ENCODE measurements around the gene LENEP. TPM values are rescaled to one million over a fixed set of nuclear protein-coding genes. Genes with fewer than 3 reads are reported as not detected.

Gene LENEP
- total RNA-seq, 2 donors from 2014 or later: not detected

DNA sequence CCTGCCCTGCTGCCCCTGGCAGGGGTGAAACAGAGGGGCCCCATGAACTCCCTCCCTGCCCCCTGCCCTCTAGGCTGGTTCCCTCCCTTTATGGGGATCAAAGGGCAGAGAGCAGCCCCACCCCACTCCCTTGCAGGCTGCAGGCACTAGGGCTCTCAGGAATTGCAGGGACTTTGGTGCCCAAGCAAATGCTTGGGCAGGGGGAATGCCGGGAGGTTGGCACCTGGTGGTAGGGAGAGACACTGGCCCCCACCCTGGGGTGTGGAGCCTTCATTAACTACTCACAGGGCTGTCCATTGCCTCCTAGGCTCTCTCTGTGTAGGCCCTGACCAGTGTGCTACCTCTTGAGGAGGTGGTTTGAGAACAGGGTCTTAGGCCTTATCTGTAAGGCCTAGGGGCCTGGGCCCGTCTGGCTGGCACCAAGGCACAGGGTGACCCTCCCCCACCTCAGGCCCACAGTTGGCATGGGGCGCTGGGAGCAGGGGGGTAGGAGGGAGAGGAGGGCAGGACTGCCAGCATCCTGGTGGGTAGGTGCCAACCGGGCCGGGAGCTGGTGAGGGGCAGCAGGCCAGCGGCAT lies 14.0 kb downstream of the LENEP start:
- Histone ChIP-seq H3K27me3 (replicated peaks; ENCODE audit: insufficient read depth) (no peaks in the 10 kb centered on the region), H3K4me3 (peak overlapping the region; percentile 32 to 51), H3K27ac (peak overlapping the region; percentile 100), H3K36me3 (no peaks in the 10 kb centered on the region), H3K4me1 (replicated peaks) (peaks cover 46% of the 10 kb centered on the region), H3K9me3 (no peaks in the 10 kb centered on the region)
- intact Hi-C loops (cut with DNase I): no loop called here
- peak; percentile 69 for DNase-seq (ENCODE audit: low spot score)
- TF ChIP-seq POLR2AphosphoS5 (IDR thresholded peaks at IDR 0.05) (peak; percentile 59), POLR2A (IDR thresholded peaks at IDR 0.05) (no peak)
- TF ChIP-seq, protein P1, sequence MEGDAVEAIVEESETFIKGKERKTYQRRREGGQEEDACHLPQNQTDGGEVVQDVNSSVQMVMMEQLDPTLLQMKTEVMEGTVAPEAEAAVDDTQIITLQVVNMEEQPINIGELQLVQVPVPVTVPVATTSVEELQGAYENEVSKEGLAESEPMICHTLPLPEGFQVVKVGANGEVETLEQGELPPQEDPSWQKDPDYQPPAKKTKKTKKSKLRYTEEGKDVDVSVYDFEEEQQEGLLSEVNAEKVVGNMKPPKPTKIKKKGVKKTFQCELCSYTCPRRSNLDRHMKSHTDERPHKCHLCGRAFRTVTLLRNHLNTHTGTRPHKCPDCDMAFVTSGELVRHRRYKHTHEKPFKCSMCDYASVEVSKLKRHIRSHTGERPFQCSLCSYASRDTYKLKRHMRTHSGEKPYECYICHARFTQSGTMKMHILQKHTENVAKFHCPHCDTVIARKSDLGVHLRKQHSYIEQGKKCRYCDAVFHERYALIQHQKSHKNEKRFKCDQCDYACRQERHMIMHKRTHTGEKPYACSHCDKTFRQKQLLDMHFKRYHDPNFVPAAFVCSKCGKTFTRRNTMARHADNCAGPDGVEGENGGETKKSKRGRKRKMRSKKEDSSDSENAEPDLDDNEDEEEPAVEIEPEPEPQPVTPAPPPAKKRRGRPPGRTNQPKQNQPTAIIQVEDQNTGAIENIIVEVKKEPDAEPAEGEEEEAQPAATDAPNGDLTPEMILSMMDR (IDR thresholded peaks at IDR 0.05): no peak
- WGBS: 41% methylated on average over 4 of the region's 6 CpGs

DNA sequence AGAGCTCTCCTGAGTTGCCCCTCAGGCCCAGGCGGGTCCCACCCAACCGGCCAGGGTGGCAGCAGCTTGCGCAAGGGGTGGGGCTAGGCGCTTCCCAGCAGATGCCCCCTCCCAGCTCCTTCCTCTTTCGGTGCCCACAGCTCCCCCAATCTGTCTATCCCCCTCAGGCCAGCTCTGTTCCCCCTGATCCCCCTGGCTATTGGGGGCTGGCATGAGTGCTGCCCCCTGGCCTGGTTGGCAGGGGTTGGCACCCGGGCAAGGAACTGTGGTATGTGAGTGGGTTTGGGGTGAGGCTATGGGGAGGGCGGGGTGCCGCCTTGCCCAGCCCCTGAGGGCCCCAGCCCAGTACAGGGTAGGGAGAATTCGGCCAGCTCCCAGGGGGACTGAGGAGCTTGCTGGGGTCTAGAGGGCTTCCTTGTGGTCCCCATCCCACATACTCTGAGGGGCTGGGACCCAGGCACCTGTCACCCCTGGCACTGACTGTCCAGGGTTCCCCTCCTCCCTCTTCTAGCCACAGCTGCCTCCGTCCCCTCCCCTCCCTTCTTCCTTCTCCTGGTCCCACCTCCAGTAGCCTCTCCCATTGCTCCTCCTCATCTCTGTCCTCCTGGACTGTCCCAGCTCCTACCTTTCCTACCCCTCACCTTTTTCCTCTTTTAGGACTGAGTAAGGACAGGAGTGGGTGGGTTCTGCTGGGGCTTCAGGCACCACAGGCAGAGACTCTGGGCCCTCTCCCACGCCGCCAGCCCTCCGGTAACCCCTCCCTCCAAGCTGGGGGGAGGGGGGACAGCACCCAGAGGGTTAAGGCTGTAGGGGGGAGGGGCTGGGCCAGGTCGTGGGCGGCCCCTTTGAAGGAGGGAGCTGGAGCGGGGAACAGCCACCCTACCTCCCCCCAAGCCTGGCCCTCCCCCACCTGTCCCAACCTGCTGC lies 14.9 kb downstream of the LENEP start:
- peaks cover 49% of the 10 kb centered on the region for H3K4me1 ChIP-seq (replicated peaks)
- TF ChIP-seq POLR2AphosphoS5 (IDR thresholded peaks at IDR 0.05) (peak; percentile 45), POLR2A (IDR thresholded peaks at IDR 0.05) (peak; percentile 27)
- TF ChIP-seq, protein P1 (IDR thresholded peaks at IDR 0.05): no peak
- peak overlapping the region; percentile 32 to 51 for H3K4me3 ChIP-seq
- no peaks in the 10 kb centered on the region for H3K36me3 ChIP-seq
- H3K9me3 ChIP-seq: no peaks in the 10 kb centered on the region
- intact Hi-C loops (cut with DNase I): no loop called here
- DNase-seq (ENCODE audit: low spot score): peak; percentile 79
- no peaks in the 10 kb centered on the region for H3K27me3 ChIP-seq (replicated peaks; ENCODE audit: insufficient read depth)
- peak overlapping the region; percentile 100 for H3K27ac ChIP-seq
- 35% methylated on average over 16 of the region's 16 CpGs for WGBS

DNA sequence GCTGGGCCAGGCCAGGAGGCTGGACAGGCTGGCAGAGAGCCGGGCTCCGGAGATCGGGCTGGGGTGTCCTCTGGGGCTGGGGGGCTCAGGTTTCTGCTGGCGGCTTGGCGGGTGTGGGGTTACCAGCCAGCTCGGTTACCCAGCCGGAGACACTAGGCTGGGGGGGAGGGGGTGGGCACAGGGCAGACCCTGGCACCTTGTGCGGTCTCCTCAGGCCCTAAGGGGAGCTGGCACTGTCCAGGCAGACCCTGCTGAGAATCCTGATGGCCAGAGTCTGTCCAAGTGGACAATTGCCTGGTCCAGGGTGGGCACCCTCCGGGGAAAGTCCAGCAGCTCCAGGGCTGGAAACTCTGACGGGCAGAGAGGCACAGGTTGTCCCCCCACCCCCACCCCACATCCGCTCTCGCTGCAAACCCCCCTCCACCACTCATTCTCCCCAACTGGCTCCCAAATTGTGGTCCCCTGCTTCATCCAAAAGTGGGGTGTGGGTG lies 15.9 kb downstream of the LENEP start:
- Histone ChIP-seq H3K36me3 (peaks cover 0 to 1% of the 10 kb centered on the region in 2 donors), H3K9me3 (no peaks in the 10 kb centered on the region), H3K27me3 (replicated peaks; ENCODE audit: insufficient read depth) (no peaks in the 10 kb centered on the region), H3K4me1 (replicated peaks) (peaks cover 49% of the 10 kb centered on the region), H3K27ac (peak overlapping the region; percentile 100), H3K4me3 (peak overlapping the region; percentile 32 to 51)
- TF ChIP-seq POLR2A (IDR thresholded peaks at IDR 0.05) (no peak), POLR2AphosphoS5 (IDR thresholded peaks at IDR 0.05) (no peak)
- TF ChIP-seq, protein P1 (IDR thresholded peaks at IDR 0.05): no peak
- WGBS: 70% methylated on average over 12 of the region's 12 CpGs
- intact Hi-C loops (cut with DNase I): no loop called here
- DNase-seq (ENCODE audit: low spot score): no peak

DNA sequence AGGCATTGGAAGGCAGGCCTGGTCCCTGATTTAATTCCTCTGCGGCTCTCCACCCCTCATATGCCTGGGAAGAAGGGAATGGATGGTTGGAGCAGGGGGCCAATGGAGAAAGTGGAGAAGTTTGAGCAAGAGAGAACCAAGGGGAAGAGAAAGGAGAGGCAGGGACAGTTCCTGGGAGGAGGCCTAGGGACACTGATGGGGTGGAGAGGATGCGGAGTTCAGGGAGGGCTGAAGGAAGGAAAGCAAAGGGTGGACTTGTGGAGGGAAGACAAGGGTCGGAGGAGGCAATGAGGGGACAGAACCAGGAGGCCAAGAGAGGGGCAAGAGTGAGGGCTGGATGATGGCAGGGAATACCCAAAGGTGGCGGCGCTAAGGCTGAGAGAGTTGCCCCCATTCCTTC lies 16.4 kb downstream of the LENEP start:
- 93% methylated on average over 5 of the region's 5 CpGs for WGBS
- Histone ChIP-seq H3K9me3 (no peaks in the 10 kb centered on the region), H3K27ac (peak overlapping the region; percentile 100), H3K27me3 (replicated peaks; ENCODE audit: insufficient read depth) (no peaks in the 10 kb centered on the region), H3K4me1 (replicated peaks) (peaks cover 49% of the 10 kb centered on the region), H3K36me3 (peaks cover 4 to 6% of the 10 kb centered on the region in 2 donors), H3K4me3 (peak overlapping the region; percentile 32 to 51)
- TF ChIP-seq, protein P1 (IDR thresholded peaks at IDR 0.05): no peak
- TF ChIP-seq POLR2A (IDR thresholded peaks at IDR 0.05): no peak
- no peak for TF ChIP-seq POLR2AphosphoS5 (IDR thresholded peaks at IDR 0.05)
- intact Hi-C loops (cut with DNase I): no loop called here
- no peak for DNase-seq (ENCODE audit: low spot score)
